D721Med (cell line): ENCODE measurements around the gene AGTPBP1.

ENCODE experiments used
- DNase-seq: peaks from one replicate; pipeline ENCODE4 v3.0.0; 2011; ENCODE audit warnings: low spot score; ENCODE audit not compliant: insufficient read length
- FAIRE-seq: peaks from 2 replicates; lab custom pipeline; 2011; peaks lifted over from hg19 to GRCh38; lab: Jason Lieb, UNC
- CTCF ChIP-seq: IDR thresholded peaks from 2 replicates; pipeline ENCODE4 v1.5.1; 2012; ENCODE audit warnings: mild to moderate bottlenecking, control low read depth; ENCODE audit not compliant: insufficient read depth; ENCODE audit errors: missing control alignments

AGTPBP1 gene

DNA sequence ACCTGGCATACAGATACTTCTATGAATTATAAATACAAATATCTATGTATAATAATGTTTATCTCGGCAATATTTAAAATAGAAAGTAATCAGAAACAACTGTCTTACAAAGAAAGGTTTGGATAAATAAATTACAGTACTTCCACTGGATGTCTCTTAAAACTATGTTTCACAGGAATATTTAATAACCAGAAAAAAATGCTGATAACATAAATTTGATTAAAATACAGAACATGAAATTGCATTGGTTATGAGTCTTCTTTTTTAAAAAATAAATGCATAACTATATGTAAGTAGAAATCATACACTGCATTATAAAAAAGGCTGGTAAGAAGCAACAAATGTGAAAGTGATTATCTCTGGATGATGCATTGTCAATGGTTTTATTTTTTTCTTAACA, 126.0 kb downstream of the AGTPBP1 start:
- no peak for FAIRE-seq
- DNase-seq, result no peak
- no peak for TF ChIP-seq CTCF

GRCh38 chr9:85610074-85610860, 131.5 kb downstream of the AGTPBP1 start:
- TF ChIP-seq CTCF, result peak; percentile 76
- FAIRE-seq, result peak; percentile 86
- DNase-seq, result no peak

DNA sequence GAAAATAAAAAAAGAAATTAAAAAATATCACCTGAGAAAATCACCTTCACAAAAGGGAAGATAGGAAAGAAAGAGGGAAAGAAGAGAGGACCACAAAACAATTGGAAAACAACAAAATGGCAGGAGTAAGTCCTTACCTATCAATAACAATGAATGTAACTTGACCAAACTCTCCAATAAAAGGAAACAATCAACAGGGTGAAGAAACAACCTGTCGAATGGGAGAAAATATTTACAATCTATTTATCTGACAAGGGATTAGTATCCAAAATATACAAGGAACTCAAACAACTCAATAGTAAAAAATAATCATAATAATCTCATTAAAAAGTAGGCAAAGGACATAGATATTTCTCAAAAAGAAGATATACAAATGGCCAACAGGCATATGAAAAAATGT, 135.8 kb downstream of the AGTPBP1 start:
- no peak for DNase-seq
- no peak for TF ChIP-seq CTCF
- no peak for FAIRE-seq

DNA sequence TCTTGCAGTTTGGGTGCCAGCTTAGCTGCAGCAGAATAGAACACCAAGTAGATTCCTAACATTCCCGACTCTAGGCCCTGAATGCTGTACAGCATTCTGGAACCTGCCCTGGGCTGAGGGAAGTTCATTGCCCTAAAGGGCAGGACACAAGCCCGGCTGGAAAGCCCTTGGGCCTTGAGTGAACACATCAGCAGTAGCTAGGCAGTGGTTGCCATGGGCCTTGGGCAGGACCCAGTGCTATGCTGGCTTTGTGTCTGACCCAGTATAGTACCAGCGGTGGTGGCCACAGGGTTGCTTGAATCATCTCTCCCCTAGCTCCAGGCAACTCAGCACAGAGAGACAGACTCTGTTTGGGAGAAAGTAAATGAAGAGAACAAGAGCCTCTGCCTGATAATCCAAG, 137.8 kb downstream of the AGTPBP1 start:
- FAIRE-seq (no peak), DNase-seq (no peak)
- no peak for TF ChIP-seq CTCF

DNA sequence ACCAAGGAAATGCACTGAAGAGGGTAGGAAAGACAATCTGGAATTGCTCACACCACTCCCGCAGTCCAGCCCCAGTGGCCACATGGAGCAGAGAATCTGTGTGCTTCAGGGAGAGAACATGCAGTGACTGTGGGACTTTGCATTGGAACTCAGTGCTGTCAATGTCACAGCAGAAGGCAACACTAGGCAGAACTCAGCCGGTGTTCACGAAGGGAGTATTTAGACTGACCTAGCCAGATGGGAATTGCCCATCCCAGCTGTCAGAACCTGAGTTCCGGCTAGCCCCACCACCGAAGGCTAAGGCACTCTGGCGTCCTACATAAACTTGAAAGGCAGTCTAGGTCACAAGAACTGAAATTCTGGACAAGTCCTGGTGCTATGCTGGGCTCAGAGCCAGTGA, 139.0 kb downstream of the AGTPBP1 start:
- FAIRE-seq, result no peak
- no peak for DNase-seq

GRCh38 chr9:85600675-85601263, 141.0 kb downstream of the AGTPBP1 start:
- FAIRE-seq (no peak), DNase-seq (no peak)
- TF ChIP-seq CTCF, result no peak

More for the DNA sequence above, 139.0 kb downstream of the AGTPBP1 start:
- no peak for TF ChIP-seq CTCF
